Breast epithelium (tissue), 4 donors: ENCODE data around the gene CR2. TPM values are rescaled to one million over a fixed set of nuclear protein-coding genes. Genes with fewer than 3 reads are reported as not detected.
"Not testable (repeated sequence)": the region's sequence is repeated elsewhere in the genome, so short reads cannot be mapped to it uniquely, and the experiment has no call there.

Source experiments
- DNase-seq, 2 donors: peaks; one replicate each; pipeline ENCODE4 v3.0.0-alpha.2; 2019; ENCODE audit warnings: low spot score in 2 of 2
- H3K27ac ChIP-seq, 2 donors: fragments of 200-600 bp; sonication (generic) in 1 of 2; one replicate each; pipeline ENCODE4 v1.5.1; 2016 to 2019; ENCODE audit warnings: mild to moderate bottlenecking in 1 of 2
- H3K27me3 ChIP-seq, 2 donors: fragments of 200-600 bp; sonication (generic) in 1 of 2; one replicate each; pipeline versions ENCODE4 v1.5.1 to v1.6.0; 2017 to 2019; ENCODE audit warnings: control low read depth in 1 of 2, mild to moderate bottlenecking in 1 of 2
- H3K36me3 ChIP-seq: fragments of 200-600 bp; one replicate; pipeline ENCODE4 v1.5.1; 2019
- H3K4me1 ChIP-seq, 2 donors: fragments of 200-600 bp; sonication (generic); one replicate each; pipeline ENCODE4 v1.5.1; 2016 to 2019; ENCODE audit warnings: control low read depth in 1 of 2
- H3K4me3 ChIP-seq, 3 donors: fragments of 200-600 bp; sonication (generic); 1 replicate in 2 of 3; 2 replicates in 1 of 3; pipeline ENCODE4 v1.5.1; 2016 to 2019; ENCODE audit warnings: mild to moderate bottlenecking in 3 of 3, moderate library complexity in 2 of 3
- H3K9me3 ChIP-seq, 2 donors: fragments of 200-600 bp; sonication (generic) in 1 of 2; one replicate each; pipeline ENCODE4 v1.5.1; 2016 to 2019; ENCODE audit warnings: control low read depth in 1 of 2
- CTCF ChIP-seq, 3 donors: fragments of 450-650 bp; IDR thresholded peaks; one replicate each; pipeline ENCODE4 v1.5.1; 2016 to 2017; ENCODE audit warnings: antibody characterized with exemption in 3 of 3, mild to moderate bottlenecking in 3 of 3, moderate library complexity in 3 of 3
- POLR2A ChIP-seq: fragments of 450-650 bp; IDR thresholded peaks from one replicate; pipeline ENCODE4 v1.6.1; 2016; ENCODE audit warnings: antibody characterized with exemption, mild to moderate bottlenecking, moderate library complexity
- POLR2AphosphoS5 ChIP-seq, 3 donors: sonication (generic); formaldehyde crosslinking; IDR thresholded peaks; one replicate each; pipeline ENCODE4 v1.6.1; 2017; ENCODE audit warnings: antibody characterized with exemption in 3 of 3
- intact Hi-C: fragments of 100-400 bp; cut with DNase I; formaldehyde crosslinking; loops from one replicate; pipeline ENCODE4 v1.15.1; 2023; ENCODE audit warnings: low total_unique reads
- total RNA-seq, 3 donors: library from RNA; depleted of rRNA; stranded (reverse); fragments of >200 nt; gene quantifications; one replicate each; pipeline ENCODE4 v1.1.0, GENCODE V29; 2016

The CR2 gene
- total RNA-seq, 3 donors from 2014 or later: under 0.01 to 0.29 TPM; not detected in 1

- H3K4me1 ChIP-seq: no peaks in the 10 kb centered on the region
- intact Hi-C loops: no loop called here
- no peak for TF ChIP-seq CTCF (IDR thresholded peaks at IDR 0.05)
- no peak for TF ChIP-seq POLR2A
- TF ChIP-seq POLR2AphosphoS5 (IDR thresholded peaks at IDR 0.05): no peak
- H3K36me3 ChIP-seq: no peaks in the 10 kb centered on the region
- H3K9me3 ChIP-seq: no peaks in the 10 kb centered on the region
- DNase-seq: no peak
- H3K27me3 ChIP-seq: no peaks in the 10 kb centered on the region
- no peak overlapping the region for H3K4me3 ChIP-seq
- no peak overlapping the region for H3K27ac ChIP-seq
These were observed 64.6 kb downstream of the CR2 start for GRCh38 chr1:207518608-207519236.

DNA sequence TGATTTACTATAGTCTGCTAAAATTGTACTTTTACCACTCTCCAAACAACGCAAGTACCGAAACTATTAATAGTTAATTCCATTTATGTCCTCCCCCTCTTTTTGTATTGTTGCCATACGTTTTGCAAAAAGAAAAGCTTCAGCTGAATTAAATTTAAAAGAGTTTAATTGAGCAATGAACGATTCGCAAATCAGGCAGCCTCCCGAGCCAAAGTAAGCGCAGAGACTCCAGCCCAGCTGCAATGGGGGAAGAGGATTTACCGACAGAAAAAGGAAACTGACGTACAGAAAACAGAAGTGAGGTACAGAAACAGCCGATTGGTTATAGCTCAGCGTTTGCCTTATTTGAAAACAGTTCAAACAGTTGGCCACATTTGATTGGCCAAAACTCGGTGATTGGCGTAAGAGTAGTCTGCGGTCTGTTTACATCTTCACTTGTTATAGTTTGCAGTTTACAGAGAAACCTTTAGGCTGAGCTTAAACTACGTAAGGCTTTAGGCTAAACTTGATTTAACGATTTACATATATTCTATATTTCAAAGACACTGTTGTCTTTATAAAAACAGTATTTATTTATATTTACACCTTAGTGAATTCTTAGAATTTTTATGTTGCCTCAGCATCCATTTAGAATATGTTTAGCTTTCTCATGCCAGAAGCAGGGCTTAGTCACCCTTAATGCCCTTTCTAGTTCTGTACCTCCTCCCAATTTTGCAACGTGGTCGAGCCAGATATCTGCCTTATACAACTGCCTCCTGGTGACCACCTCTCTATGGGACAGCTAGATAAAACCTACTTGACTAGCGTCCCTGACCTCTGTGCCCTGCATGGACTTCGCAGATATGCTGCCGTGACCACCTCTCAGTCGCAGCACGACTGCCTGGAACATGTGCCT lies 65.6 kb downstream of the CR2 start:
- H3K27ac ChIP-seq: no peak overlapping the region
- H3K27me3 ChIP-seq: no peaks in the 10 kb centered on the region
- intact Hi-C loops: no loop called here
- H3K36me3 ChIP-seq: no peaks in the 10 kb centered on the region
- no peak for DNase-seq
- TF ChIP-seq CTCF (IDR thresholded peaks at IDR 0.05): no peak
- TF ChIP-seq POLR2A: no peak
- TF ChIP-seq POLR2AphosphoS5 (IDR thresholded peaks at IDR 0.05): no peak
- no peaks in the 10 kb centered on the region for H3K4me1 ChIP-seq
- H3K9me3 ChIP-seq: no peaks in the 10 kb centered on the region
- H3K4me3 ChIP-seq: no peak overlapping the region

DNA sequence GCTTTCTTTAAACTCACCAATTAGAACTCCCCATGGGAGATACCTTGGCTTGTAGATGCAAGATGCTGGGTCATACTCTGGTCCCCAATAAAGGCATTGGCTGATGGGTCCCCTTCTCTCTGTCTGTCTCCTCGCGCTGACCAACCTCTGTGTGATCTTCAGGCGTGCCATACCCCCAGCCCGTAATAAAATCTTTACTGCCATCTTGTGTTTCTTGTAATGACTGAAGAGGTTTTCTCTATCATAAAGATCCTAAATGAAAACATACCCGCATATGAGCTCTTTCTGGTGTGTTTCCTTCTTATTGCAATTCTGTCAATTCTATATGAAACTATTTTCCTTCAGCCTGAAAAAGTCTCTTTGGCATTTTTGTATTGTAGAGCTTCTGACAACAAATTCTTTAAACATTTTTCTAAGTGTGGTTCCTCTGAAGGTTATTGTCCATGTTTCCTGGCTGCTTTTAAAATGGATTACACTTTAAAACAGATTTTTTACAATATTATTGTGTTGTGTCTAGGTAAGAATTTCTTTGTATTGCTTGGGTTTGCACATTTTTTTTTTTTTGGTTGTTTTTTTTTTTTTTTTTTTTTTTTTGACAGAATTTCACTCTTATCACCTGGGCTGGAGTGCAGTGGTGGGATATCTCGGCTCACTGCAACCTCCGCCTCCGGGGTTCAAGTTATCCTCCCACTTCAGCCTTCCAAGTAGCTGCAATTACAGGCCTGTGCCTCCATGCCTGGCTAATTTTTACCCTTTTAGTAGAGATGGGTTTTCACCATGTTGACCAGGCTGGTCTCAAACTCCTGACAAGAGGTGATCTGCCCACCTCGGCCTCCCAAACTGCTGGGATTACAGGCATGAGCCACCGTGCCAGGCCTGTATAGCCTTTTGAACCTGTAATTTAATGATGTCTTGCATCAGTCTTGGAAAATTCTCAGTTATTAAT lies 66.5 kb downstream of the CR2 start:
- intact Hi-C loops, DNase-seq, H3K4me3 ChIP-seq: not testable (repeated sequence)

DNA sequence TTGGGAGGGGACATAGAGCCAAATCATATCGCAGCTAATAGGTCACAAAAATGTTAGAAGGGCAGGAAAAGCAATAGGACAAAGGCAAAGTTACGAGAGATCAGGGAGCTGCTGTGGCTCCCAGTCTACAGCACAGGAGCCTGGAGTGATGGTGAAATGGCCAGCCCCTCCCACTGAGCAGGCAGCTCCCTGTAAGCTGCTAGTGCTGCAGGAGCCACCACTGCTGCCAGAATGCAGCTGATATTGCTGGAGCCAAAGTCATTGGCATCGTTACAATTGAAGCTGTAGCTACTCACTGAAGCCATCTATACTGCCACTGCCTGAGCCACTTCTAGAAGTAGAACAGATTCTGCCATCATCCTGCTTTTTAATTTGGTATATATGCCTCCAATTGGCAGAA lies 71.1 kb downstream of the CR2 start:
- H3K4me3 ChIP-seq, intact Hi-C loops, H3K4me1 ChIP-seq, H3K27ac ChIP-seq, H3K36me3 ChIP-seq, H3K27me3 ChIP-seq, H3K9me3 ChIP-seq, DNase-seq: not testable (repeated sequence)

More for the DNA sequence above, 66.5 kb downstream of the CR2 start:
- H3K27me3 ChIP-seq, H3K36me3 ChIP-seq, H3K9me3 ChIP-seq, H3K4me1 ChIP-seq, H3K27ac ChIP-seq: not testable (repeated sequence)

- H3K9me3 ChIP-seq, H3K4me3 ChIP-seq, H3K4me1 ChIP-seq, H3K27ac ChIP-seq, DNase-seq, intact Hi-C loops, H3K27me3 ChIP-seq, H3K36me3 ChIP-seq: not testable (repeated sequence)
These were observed 74.3 kb downstream of the CR2 start for GRCh38 chr1:207528401-207528800.

- H3K27ac ChIP-seq, H3K36me3 ChIP-seq, H3K4me3 ChIP-seq, H3K9me3 ChIP-seq, H3K4me1 ChIP-seq, intact Hi-C loops, DNase-seq, H3K27me3 ChIP-seq: not testable (repeated sequence)
These were observed 82.1 kb downstream of the CR2 start for GRCh38 chr1:207536263-207536662.

Other genes starting within 250 kb of the CR2 start
- gene CD55, start 132.7 kb upstream of the CR2 start, total RNA-seq: 100 to 1,000 TPM in 1 of 3 donors, 10 to 100 TPM in 2; 65.4 to 132 (median 67.8) TPM
- 10 to 100 TPM in 1 of 3 donors, 1 to 10 TPM in 2; 2.0 to 14.7 (median 3.7) TPM for gene CR1, start 41.8 kb downstream of the CR2 start, total RNA-seq
- gene CR1L, start 190.8 kb downstream of the CR2 start, total RNA-seq: not detected